ENCODE measurements around the gene FAM222B.

The FAM222B gene

GRCh38 chr17:28710861-28711722 lies 131.5 kb downstream of the FAM222B start:
- DNase-seq, result peak; percentile 93

GRCh38 chr17:28707339-28707720 lies 135.3 kb downstream of the FAM222B start:
- DNase-seq, result no peak

- no peak for DNase-seq
Observed at GRCh38 chr17:28706471-28707338, 135.9 kb downstream of the FAM222B start.

Measured in CD4-positive, alpha-beta T cell treated with Interleukin-17A for 4 hours (primary cell).